Duodenal mucosa (tissue), 2 donors: ENCODE results near the gene SHQ1.

Experiments
- H3K27ac ChIP-seq: one replicate; pipeline ENCODE4 v1.7.0; 2013; ENCODE audit warnings: low read depth, low read length
- H3K27me3 ChIP-seq, 2 donors: one replicate each; pipeline ENCODE4 v1.7.0; 2013; ENCODE audit warnings: low read length in 2 of 2, control low read depth in 1 of 2; ENCODE audit not compliant: insufficient read depth in 2 of 2, control insufficient read depth in 1 of 2
- H3K36me3 ChIP-seq, 2 donors: one replicate each; pipeline ENCODE4 v1.7.0; 2013; ENCODE audit warnings: low read length in 2 of 2, control low read depth in 1 of 2; ENCODE audit not compliant: insufficient read depth in 2 of 2, control insufficient read depth in 1 of 2
- H3K4me1 ChIP-seq, 2 donors: one replicate each; pipeline ENCODE4 v1.7.0; 2013; ENCODE audit warnings: low read length in 2 of 2, control low read depth in 1 of 2; ENCODE audit not compliant: insufficient read depth in 2 of 2, control insufficient read depth in 1 of 2
- H3K4me3 ChIP-seq, 2 donors: one replicate each; pipeline ENCODE4 v1.7.0; 2013; ENCODE audit warnings: low read length in 2 of 2, low read depth in 1 of 2
- H3K9ac ChIP-seq, 2 donors: one replicate each; pipeline ENCODE4 v1.7.0; 2013; ENCODE audit warnings: low read length in 2 of 2, low read depth in 1 of 2
- H3K9me3 ChIP-seq, 2 donors: one replicate each; pipeline ENCODE4 v1.7.0; 2013; ENCODE audit warnings: low read length in 2 of 2, control low read depth in 1 of 2; ENCODE audit not compliant: control insufficient read depth in 1 of 2

The SHQ1 gene

GRCh38 chr3:72889310-72890165, 41.3 kb upstream of the SHQ1 start:
- Histone ChIP-seq H3K9ac (no peak overlapping the region), H3K27ac (no peak overlapping the region), H3K4me3 (peak overlapping the region in 1 of 2 donors; percentile 3), H3K27me3 (peaks cover 38 to 42% of the 10 kb centered on the region in 2 donors), H3K9me3 (no peaks in the 10 kb centered on the region), H3K4me1 (peaks cover 0 to 11% of the 10 kb centered on the region in 2 donors), H3K36me3 (no peaks in the 10 kb centered on the region)

GRCh38 chr3:72888546-72889309, 40.5 kb upstream of the SHQ1 start:
- Histone ChIP-seq H3K9me3 (no peaks in the 10 kb centered on the region), H3K4me3 (peak overlapping the region; percentile 25 to 54), H3K27ac (no peak overlapping the region), H3K4me1 (peaks cover 0 to 11% of the 10 kb centered on the region in 2 donors), H3K27me3 (peaks cover 38 to 44% of the 10 kb centered on the region in 2 donors), H3K36me3 (no peaks in the 10 kb centered on the region), H3K9ac (no peak overlapping the region)

DNA sequence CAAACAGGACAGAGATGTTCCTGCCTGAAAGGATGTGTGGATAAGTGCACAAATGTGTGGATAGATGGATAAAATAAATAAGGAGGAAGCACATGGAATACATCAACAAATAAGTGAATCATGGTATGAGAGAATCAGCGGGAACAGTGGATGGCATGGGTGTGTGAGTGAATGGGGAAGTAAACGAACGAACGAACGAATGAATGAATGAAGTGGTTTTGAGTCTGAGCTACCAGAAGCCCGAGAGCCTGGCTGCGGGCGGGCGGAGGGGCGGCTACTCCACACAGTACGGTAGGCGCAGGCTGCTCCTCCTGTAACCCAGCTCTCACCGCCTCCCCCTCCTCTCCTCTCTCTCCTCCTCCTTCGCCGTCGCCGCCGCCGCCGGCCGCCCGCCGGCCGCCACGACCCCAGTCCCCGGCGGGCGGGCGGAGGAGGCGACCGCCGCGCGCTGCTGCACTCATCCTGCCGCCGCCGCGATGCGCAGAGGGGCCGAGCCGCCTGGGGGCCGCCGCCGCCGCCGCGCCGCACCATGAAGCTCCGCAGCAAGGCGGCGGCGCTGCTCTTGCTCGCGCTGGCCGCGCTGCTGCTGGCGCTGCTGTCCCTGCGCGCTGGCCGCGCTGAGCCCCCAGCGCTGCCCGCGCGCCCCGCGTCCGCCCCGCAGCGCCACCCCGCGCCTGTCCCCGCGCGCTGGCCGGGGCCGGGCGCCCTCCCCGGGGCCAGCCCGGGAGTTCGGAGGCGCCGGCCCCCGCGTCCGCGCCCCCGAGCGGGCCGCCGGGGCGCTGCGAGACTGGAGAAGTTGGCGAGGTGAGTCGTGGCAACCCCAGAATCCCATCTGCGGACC, 39.7 kb upstream of the SHQ1 start, which contains the start of gene GXYLT2:
Gene GXYLT2, plus strand, starts transcription at position 342 of the 841 bp plus-strand sequence. Its CDS starts 188 bp downstream, at position 530.
- no peak within 1 kb of the TSS for H3K9ac ChIP-seq

GRCh38 chr3:72887343-72887704, 39.1 kb upstream of the SHQ1 start:
- H3K4me1 ChIP-seq: peaks cover 0 to 11% of the 10 kb centered on the region in 2 donors
- H3K27me3 ChIP-seq: peaks cover 38 to 44% of the 10 kb centered on the region in 2 donors
- H3K9me3 ChIP-seq: peaks cover 4 to 5% of the 10 kb centered on the region in 2 donors
- H3K27ac ChIP-seq: no peak overlapping the region
- no peak overlapping the region for H3K9ac ChIP-seq
- H3K4me3 ChIP-seq: peak overlapping the region; percentile 50 to 53
- H3K36me3 ChIP-seq: no peaks in the 10 kb centered on the region

More for the DNA sequence above, 39.7 kb upstream of the SHQ1 start, which contains the start of gene GXYLT2:
- H3K9me3 ChIP-seq: peaks cover 4 to 5% of the 10 kb centered on the region in 2 donors
- no peaks in the 10 kb centered on the region for H3K36me3 ChIP-seq
- peaks cover 38 to 44% of the 10 kb centered on the region in 2 donors for H3K27me3 ChIP-seq
- peaks cover 0 to 11% of the 10 kb centered on the region in 2 donors for H3K4me1 ChIP-seq
- H3K27ac ChIP-seq: no peak within 1 kb of the TSS
- H3K4me3 ChIP-seq: peak within 1 kb of the TSS; percentile 50 to 54

- Histone ChIP-seq H3K4me1 (no peaks in the 10 kb centered on the region), H3K27ac (no peak overlapping the region), H3K9me3 (no peaks in the 10 kb centered on the region), H3K9ac (no peak overlapping the region), H3K36me3 (no peaks in the 10 kb centered on the region), H3K4me3 (no peak overlapping the region), H3K27me3 (peaks cover 0 to 3% of the 10 kb centered on the region in 2 donors)
These were observed 23.9 kb upstream of the SHQ1 start for GRCh38 chr3:72872183-72872582.

DNA sequence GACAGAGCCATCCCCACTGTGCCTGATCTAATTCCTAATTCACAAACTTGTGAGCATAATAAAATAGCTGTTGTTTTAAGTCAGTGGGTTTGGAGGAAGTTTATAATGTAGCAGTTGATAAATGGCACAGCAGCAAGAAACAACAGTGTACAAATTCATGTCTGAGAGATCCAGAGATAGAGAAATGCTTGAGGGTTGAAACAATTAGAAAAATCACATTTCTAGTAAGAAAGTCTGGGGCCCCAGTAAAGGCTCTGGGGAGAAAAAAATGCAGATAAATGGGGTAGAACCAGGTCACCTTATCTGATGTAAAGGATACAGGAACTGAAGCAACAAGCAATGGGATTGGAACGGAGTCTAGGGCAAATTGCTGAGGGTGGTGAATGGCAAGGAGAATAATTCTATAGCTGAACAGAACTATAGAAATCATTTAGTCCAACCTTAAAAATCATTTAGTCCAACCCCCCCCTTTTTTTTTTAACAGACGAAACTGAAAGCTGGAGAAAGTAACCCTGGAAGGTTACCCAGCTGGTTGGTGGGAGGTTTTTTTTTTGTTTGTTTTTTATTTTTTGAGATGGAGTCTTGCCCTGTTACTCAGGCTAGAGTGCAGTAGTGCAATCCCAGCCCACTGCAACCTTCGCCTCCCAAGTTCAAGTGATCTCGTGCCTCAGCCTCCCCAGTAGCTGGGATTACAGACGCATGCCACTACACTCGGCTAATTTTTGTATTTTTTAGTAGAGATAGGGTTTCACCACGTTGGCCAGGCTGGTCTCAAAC, 14.3 kb upstream of the SHQ1 start:
- no peak overlapping the region for H3K4me3 ChIP-seq
- no peak overlapping the region for H3K9ac ChIP-seq
- H3K36me3 ChIP-seq: no peaks in the 10 kb centered on the region
- no peaks in the 10 kb centered on the region for H3K9me3 ChIP-seq
- H3K4me1 ChIP-seq: no peaks in the 10 kb centered on the region
- no peaks in the 10 kb centered on the region for H3K27me3 ChIP-seq
- H3K27ac ChIP-seq: no peak overlapping the region

DNA sequence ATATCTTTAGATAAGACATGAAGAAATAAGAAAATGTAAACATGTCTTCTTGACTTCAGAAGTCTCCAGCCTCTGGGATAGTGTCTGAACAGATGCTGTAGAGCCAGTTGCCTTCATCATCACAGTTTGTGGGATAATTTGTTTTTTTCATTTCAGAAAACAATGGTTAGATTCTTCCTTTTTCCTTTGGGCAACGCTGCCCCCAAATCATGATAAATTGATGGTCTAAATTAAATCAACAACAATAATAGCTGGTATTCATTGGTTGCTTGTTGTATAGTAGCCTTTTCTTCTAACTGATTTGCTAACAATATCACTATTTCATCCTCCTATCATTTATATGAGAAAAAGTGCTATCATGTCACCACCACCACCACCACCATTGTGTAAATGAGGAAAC, 12.6 kb upstream of the SHQ1 start:
- no peaks in the 10 kb centered on the region for H3K36me3 ChIP-seq
- no peak overlapping the region for H3K4me3 ChIP-seq
- no peak overlapping the region for H3K27ac ChIP-seq
- no peaks in the 10 kb centered on the region for H3K27me3 ChIP-seq
- H3K4me1 ChIP-seq: no peaks in the 10 kb centered on the region
- H3K9ac ChIP-seq: no peak overlapping the region
- no peaks in the 10 kb centered on the region for H3K9me3 ChIP-seq

DNA sequence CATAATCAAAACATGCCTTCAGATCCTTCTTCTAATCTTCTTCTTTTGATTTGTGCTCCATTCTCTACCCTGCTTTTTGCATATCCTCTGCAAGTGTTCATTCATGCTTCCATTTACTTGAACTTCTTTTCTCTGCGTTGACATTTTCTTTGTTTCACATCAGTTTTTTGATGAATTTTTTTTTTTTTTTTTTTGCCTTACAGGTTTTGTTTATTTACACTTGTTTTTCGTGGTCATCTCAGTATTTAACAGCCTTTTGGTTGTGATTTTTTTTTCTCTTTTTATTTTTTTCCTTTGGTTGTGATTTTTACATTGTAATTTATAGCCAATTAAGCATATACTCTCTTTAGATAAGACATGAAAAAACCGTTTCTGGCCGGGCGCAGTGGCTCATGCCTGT, 11.8 kb upstream of the SHQ1 start:
- H3K27ac ChIP-seq: no peak overlapping the region
- H3K9me3 ChIP-seq: no peaks in the 10 kb centered on the region
- no peaks in the 10 kb centered on the region for H3K36me3 ChIP-seq
- no peak overlapping the region for H3K4me3 ChIP-seq
- H3K9ac ChIP-seq: no peak overlapping the region
- H3K27me3 ChIP-seq: peaks cover 0 to 2% of the 10 kb centered on the region in 2 donors
- H3K4me1 ChIP-seq: no peaks in the 10 kb centered on the region

GRCh38 chr3:72855001-72855400, 6.8 kb upstream of the SHQ1 start:
- Histone ChIP-seq H3K4me1 (no peaks in the 10 kb centered on the region), H3K27ac (no peak overlapping the region), H3K9ac (no peak overlapping the region), H3K4me3 (no peak overlapping the region), H3K27me3 (peaks cover 3 to 5% of the 10 kb centered on the region in 2 donors), H3K36me3 (no peaks in the 10 kb centered on the region), H3K9me3 (no peaks in the 10 kb centered on the region)
